Measurements from ENCODE around the gene CHST9.
"Not testable (repeated sequence)": the region's sequence is repeated elsewhere in the genome, so short reads cannot be mapped to it uniquely, and the experiment has no call there.

CHST9 gene

GRCh38 chr18:27171993-27172392 is 13.1 kb downstream of the CHST9 start:
- no peak for DNase-seq (ENCODE audit: low read depth in 3 of 3, low spot score in 1 of 3)

GRCh38 chr18:27165412-27165811 is 19.7 kb downstream of the CHST9 start:
- DNase-seq (ENCODE audit: low read depth in 3 of 3, low spot score in 1 of 3), result no peak

GRCh38 chr18:27164905-27165304 is 20.2 kb downstream of the CHST9 start:
- DNase-seq (ENCODE audit: low read depth in 3 of 3, low spot score in 1 of 3), result no peak

- not testable (repeated sequence) for DNase-seq (ENCODE audit: low read depth in 3 of 3, low spot score in 1 of 3)
Measured at GRCh38 chr18:27163197-27163716, 21.9 kb downstream of the CHST9 start.

- not testable (repeated sequence) for DNase-seq (ENCODE audit: low read depth in 3 of 3, low spot score in 1 of 3)
Measured at GRCh38 chr18:27149240-27149639, 35.9 kb downstream of the CHST9 start.

GRCh38 chr18:27144672-27145071 is 40.4 kb downstream of the CHST9 start:
- DNase-seq (ENCODE audit: low read depth in 3 of 3, low spot score in 1 of 3), result no peak

- DNase-seq (ENCODE audit: low read depth in 3 of 3, low spot score in 1 of 3), result no peak
Measured at GRCh38 chr18:27143580-27144287, 41.4 kb downstream of the CHST9 start.

- DNase-seq (ENCODE audit: low read depth in 3 of 3, low spot score in 1 of 3), result no peak
Measured at GRCh38 chr18:27142891-27143290, 42.2 kb downstream of the CHST9 start.

- DNase-seq (ENCODE audit: low read depth in 3 of 3, low spot score in 1 of 3), result no peak
Measured at GRCh38 chr18:27141876-27142275, 43.2 kb downstream of the CHST9 start.

GRCh38 chr18:27138079-27138478 is 47.0 kb downstream of the CHST9 start:
- DNase-seq (ENCODE audit: low read depth in 3 of 3, low spot score in 1 of 3), result no peak

GRCh38 chr18:27136208-27136535 is 48.9 kb downstream of the CHST9 start:
- no peak for DNase-seq (ENCODE audit: low read depth in 3 of 3, low spot score in 1 of 3)

- no peak for DNase-seq (ENCODE audit: low read depth in 3 of 3, low spot score in 1 of 3)
Measured at GRCh38 chr18:27135504-27136207, 49.5 kb downstream of the CHST9 start.

GRCh38 chr18:27130065-27130630 is 55.0 kb downstream of the CHST9 start:
- DNase-seq (ENCODE audit: low read depth in 3 of 3, low spot score in 1 of 3), result no peak

- DNase-seq (ENCODE audit: low read depth in 3 of 3, low spot score in 1 of 3), result no peak
Measured at GRCh38 chr18:27124196-27124595, 60.9 kb downstream of the CHST9 start.

- no peak for DNase-seq (ENCODE audit: low read depth in 3 of 3, low spot score in 1 of 3)
Measured at GRCh38 chr18:27121108-27121507, 64.0 kb downstream of the CHST9 start.

- no peak for DNase-seq (ENCODE audit: low read depth in 3 of 3, low spot score in 1 of 3)
Measured at GRCh38 chr18:27120246-27120645, 64.9 kb downstream of the CHST9 start.

- DNase-seq (ENCODE audit: low read depth in 3 of 3, low spot score in 1 of 3), result no peak
Measured at GRCh38 chr18:27118973-27119372, 66.1 kb downstream of the CHST9 start.

- no peak for DNase-seq (ENCODE audit: low read depth in 3 of 3, low spot score in 1 of 3)
Measured at GRCh38 chr18:27114842-27115241, 70.3 kb downstream of the CHST9 start.

- no peak for DNase-seq (ENCODE audit: low read depth in 3 of 3, low spot score in 1 of 3)
Measured at GRCh38 chr18:27113358-27113757, 71.8 kb downstream of the CHST9 start.

- no peak for DNase-seq (ENCODE audit: low read depth in 3 of 3, low spot score in 1 of 3)
Measured at GRCh38 chr18:27110319-27110718, 74.8 kb downstream of the CHST9 start.

- DNase-seq (ENCODE audit: low read depth in 3 of 3, low spot score in 1 of 3), result no peak
Measured at GRCh38 chr18:27109451-27109850, 75.7 kb downstream of the CHST9 start.

- DNase-seq (ENCODE audit: low read depth in 3 of 3, low spot score in 1 of 3), result no peak
Measured at GRCh38 chr18:27108842-27109241, 76.3 kb downstream of the CHST9 start.
